NCI-H128 (cell line): ENCODE data around the gene SLC4A2.
"Not testable (repeated sequence)": the region's sequence is repeated elsewhere in the genome, so short reads cannot be mapped to it uniquely, and the experiment has no call there.

ENCODE experiments used
- DNase-seq: peaks from one replicate; lab custom pipeline; 2025; ENCODE audit not compliant: unreplicated experiment; lab: John Stamatoyannopoulos, UW

Gene SLC4A2

DNA sequence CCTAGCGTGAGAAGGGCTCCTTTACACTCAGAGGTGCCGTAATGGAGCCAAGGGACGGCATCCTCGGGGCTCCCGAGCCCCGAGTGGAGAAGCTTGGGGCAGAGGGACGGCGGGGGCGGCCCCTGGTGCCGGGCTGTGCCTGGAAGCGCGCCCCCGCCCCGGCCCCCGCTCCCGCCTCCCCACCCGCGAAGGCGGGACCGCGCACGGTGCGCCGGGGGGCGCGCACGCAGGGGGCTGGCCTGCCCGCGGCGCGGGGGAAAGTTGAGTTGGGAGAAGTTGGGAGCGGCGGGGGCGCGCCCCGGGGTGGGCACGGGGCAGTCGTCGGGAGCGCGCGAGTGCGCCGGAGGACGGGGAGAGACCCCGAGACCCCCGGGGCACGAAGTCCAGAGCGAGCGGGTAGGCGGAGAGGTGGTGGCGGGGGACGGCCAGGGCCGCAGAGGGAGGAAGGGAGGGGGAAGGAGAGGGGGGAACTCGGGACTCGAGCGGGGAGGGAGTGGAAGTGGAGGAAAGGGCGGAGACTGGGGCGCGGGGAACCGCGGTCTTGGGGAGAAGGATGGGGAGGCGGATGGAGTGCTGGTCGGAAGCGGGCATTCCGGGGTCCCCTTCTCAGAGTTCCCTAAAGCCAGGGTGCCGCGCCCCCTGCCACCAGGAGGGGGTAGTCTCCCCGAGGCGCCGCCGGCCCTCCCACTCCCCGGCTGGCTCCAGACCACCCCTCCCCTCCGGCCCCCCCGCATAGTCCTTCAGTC is at the start of gene SLC4A2:
Gene SLC4A2 (plus strand): TSS at position 223 of the 746 bp plus-strand sequence. CDS start 2,399 bp downstream, outside the sequence.
- peak; percentile 27 for DNase-seq

- DNase-seq: no peak
Observed at GRCh38 chr7:151010037-151010306, 49.4 kb upstream of the SLC4A2 start.

DNA sequence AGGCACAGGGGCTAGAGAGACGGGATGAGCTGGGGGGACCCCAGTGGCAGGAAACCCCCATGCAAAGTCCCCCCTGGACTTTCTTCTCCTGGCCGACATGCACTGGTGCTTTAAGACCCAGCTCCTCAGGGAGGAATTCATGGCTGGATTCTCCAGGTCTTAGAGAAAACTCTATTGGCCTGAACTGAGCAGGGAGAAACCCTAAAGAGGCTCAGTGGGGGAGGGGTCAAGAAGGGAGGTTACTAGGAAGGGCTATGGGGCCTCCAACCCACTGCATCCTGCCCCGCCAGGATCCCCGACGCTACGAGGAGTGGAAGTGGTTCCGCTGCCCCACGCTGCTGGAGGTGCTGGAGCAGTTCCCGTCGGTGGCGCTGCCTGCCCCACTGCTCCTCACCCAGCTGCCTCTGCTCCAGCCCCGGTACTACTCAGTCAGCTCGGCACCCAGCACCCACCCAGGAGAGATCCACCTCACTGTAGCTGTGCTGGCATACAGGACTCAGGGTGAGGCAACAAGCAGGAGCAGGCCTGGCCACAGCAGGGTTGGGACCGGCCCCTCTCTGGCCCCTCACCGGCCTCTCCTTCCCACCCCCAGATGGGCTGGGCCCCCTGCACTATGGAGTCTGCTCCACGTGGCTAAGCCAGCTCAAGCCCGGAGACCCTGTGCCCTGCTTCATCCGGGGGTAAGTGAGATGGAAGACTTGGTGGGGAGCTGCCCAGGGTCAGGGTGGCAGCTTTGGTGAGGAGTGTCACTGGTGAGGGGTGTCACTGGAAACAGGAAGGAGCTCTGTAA is 48.9 kb upstream of the SLC4A2 start:
- no peak for DNase-seq

DNA sequence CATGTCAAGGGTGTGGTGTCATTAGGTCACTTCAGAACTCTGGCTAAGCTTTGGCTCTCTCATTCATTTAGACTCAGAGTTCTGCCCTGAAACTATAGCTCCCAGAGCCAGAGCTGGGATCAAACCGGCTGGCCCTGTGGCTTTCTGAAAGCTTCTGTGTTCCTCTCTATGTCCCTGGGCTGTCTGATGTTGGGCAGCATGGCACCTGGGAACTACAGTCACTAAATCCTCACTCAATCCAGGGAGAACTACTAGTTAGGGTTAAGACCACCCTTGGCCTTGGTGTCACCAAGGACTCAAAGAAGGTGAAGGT is 48.3 kb upstream of the SLC4A2 start:
- no peak for DNase-seq

GRCh38 chr7:151011616-151012015 is 47.8 kb upstream of the SLC4A2 start:
- not testable (repeated sequence) for DNase-seq

DNA sequence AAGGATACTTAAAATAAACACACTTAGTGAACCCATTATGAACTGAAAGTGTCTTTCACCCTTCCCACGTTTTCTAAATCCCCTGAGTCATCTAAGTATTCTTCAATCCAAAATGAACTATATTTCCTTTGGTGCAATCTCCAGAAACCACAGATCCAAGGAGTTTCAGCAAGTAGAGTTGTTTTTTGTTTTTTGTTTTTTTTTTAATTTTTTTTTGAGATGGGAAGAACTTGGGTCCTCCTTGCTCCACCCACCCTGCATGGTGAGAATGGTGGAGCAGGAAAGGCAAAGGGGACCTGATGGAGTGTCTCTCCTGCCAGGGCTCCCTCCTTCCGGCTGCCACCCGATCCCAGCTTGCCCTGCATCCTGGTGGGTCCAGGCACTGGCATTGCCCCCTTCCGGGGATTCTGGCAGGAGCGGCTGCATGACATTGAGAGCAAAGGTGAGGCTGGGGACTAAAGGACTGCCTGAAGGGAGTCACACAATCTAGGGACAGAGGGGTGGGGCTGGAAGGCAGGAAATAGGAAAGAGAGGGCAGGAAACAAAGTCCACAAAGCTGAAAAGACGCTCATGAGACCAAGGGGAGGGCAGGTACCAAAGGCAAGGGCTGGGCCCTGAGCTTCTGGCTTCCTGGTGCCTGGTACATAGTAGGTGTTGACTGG is 47.2 kb upstream of the SLC4A2 start:
- no peak for DNase-seq

GRCh38 chr7:151012911-151013347 is 46.5 kb upstream of the SLC4A2 start:
- no peak for DNase-seq

DNA sequence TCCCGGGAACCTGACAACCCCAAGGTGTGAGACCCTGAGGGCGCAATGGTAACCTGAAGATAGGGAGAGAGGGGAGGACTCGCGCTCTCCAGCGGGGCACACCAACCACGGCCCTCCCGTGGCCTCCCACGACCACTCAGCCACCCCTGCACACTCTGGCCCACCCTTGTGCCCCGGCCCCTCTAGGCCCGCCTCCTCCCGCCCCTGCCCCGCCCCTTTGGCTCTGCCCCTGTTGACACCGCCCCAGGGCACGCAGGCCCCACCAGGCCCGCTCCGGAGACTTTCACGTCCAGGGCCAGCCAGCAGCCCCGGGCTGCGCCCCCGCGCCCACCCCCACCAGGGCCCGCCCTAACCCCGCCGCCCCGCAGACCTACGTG is 46.0 kb upstream of the SLC4A2 start:
- no peak for DNase-seq

- DNase-seq: no peak
Observed at GRCh38 chr7:151013733-151014497, 45.5 kb upstream of the SLC4A2 start.

DNA sequence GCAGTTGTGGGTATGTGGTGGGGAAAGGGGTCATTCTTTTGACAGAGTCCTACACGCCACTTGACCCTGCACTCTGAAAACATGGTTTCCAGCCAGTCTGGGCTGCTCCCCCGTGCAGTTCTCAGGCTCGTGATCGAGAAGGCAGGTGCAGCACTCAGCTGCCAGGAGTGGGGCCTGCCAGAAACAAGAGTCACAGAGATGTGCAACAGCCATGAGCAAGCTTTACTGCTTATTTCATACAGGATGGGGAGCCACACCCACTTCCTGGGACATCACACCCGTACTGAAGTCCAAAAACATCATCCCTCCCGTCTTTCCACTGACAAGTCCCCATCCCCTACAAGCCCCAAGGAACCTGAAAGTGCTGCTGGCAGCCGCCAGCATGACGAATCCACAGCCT is 44.4 kb upstream of the SLC4A2 start:
- no peak for DNase-seq

DNA sequence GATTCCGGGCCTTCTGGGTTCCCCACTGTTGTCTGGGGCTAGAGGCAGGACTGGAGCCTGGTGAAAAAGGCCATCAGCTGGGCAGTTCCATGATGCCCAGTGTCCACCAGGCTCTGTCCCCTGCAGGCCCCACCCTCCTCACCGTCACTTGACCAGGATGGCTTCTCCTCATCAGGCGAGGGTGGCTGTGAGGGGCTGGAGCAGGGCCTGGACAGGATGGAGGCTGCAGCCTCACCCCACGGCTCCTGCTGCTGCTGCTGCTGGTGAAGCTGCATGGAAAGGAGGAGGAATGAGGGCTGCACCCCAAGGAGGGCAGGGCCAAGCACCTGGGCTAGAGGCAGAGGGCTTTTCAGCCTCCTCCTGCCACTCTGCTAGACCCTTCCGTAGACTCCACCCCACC is 43.4 kb upstream of the SLC4A2 start:
- DNase-seq: no peak

DNA sequence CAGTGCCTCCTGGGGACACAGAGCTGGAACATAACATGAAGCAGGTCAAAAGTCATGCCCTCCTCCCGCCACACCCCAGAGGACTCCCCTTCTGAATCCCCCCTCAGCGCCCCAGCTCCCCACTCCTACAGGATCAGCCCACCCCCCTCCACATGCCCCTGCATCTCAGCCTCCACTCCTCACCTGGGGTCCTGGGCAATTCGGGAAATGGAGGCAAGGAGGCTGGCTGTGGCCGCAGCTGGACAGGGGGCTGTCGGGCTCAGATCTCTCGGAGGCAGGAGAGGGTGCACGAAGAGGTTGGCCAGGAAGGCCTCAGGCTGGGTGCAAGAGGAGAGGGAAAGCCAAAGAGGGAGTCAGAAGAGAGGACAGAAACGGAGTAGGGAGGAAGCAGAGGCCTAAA is 42.9 kb upstream of the SLC4A2 start:
- no peak for DNase-seq

DNA sequence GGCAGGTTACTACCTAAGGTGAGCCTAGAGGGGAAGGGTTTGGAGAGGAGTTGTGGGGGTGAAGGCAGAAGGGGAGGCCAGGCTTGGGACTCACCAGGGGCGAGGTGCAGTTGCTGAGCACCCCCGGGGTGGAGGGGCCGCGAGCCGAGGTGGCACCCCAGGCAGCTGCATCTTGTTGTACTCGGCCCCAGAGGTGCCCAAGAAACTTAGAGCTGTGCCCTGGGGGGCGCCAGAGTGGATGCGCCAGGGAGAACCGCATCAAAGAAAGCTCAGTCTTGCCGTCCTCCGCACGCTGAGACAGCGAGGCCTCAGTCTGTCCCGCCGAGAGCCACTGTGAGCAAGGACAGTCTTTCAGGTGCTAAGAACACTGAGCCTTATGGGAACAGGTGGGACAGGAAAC is 42.4 kb upstream of the SLC4A2 start:
- DNase-seq: no peak

- no peak for DNase-seq
Observed at GRCh38 chr7:151017370-151017952, 41.9 kb upstream of the SLC4A2 start.

DNA sequence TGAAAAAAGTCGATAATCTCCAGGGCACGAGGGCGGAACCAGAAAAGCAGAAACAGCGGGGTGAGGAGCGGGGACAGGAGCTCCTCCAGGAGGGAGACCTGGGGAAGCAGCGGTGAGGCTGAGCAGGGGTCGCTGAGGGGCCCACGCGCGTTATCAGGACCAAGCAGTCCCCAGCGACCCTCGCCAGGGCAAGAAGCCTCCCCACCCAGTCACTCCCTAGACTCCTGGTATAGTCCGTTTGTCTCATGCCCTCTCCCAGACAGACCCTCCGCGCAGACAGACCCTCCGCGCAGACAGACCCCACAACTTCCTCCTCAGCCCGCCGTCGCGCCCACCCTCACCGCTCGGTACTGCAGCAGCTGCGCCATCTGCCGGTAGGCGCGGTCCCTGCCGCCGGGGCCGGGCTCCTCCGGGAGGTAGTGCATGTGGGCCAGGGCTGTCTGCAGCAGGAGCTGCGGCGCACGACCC is 41.4 kb upstream of the SLC4A2 start:
- peak; percentile 24 for DNase-seq

DNA sequence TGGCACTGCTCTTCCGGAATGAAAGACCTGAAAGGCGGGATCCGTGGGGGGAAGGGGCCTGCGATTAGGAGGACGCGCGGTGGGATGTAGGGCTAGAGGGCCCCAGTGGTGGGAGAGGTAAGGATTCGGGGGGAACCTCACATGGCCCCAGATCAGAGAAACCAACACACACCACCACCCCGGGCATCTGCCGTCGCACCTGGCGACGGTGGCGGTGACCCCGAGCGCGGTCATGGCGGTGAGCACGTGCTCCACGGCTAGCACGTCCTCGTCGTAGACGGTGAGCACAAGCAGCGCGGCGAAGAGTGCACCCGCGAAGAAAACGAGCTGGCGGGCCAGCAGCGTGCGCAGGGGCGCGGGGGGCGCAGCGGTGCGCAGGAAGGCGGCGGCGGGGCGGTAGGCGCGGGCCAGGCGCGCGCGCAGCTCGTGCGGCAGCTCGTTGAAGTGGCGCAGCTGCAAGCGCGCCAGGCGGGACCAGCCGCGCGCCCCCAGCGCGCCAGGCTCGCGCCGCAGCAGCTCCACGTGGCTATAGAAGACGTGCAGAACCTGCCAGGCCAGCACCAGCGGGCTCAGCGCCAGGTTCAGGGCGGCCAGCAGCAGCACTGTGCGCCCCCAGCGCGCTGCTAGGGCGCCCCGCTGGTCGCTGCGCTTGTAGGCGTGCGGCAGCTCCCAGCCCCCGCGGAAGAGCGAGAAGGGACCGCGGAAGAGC is 40.8 kb upstream of the SLC4A2 start:
- DNase-seq: peak; percentile 40

DNA sequence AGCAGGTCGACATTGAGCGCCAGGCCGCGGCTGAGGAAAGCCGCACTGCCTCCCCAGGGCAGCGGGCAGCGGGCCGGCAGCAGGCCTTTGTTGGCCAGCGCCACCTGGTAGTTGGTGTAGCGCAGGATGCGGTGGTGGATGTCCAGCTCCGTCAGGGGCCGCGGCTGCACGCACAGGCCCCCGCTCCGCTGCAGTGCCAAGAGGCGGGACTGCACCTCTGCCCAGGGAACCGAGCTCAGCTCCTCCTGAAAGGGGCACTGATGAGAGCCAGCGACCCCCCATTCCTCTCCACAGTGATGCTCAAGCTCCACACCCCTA is 40.3 kb upstream of the SLC4A2 start:
- DNase-seq: no peak

DNA sequence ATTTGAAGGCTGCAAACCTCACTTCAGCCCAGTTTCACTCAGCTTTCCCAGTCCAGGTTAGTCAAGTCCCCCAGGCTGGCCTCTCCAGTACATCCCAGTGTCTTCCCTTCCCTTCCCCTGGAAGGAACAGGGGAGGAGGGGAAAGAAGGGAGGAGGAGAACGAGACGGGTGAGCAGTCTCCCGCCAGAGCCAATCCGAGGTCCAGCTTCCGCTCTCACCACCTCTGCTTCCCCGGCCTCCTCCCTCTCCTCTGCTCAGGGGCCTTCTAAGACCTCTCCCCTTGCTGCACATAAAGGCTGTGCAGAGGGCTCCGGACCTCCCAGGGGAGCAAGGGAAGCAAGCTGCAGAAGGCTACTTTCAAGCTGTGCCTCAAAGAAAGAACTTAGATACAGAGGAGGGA is 39.2 kb upstream of the SLC4A2 start:
- DNase-seq: no peak

DNA sequence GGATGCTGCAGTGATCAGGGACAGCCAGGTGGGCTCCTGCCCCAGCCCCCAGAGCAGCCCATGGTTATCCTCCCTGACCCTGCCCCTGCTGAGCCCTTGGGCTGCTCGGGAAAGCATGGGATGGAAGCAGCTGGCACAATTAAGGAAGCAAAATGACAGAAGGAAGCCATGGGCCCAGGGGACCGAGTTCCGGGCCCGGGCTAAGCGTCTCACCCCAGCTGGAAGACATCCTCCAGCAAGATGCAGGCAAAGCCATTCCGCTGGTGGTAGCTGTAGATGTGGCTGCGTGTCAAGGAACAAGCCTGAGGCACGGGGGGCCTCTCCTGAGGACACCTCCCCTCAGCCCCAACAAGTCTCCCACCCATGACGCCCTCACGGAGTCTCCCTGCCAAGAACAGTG is 36.2 kb upstream of the SLC4A2 start:
- DNase-seq: no peak

DNA sequence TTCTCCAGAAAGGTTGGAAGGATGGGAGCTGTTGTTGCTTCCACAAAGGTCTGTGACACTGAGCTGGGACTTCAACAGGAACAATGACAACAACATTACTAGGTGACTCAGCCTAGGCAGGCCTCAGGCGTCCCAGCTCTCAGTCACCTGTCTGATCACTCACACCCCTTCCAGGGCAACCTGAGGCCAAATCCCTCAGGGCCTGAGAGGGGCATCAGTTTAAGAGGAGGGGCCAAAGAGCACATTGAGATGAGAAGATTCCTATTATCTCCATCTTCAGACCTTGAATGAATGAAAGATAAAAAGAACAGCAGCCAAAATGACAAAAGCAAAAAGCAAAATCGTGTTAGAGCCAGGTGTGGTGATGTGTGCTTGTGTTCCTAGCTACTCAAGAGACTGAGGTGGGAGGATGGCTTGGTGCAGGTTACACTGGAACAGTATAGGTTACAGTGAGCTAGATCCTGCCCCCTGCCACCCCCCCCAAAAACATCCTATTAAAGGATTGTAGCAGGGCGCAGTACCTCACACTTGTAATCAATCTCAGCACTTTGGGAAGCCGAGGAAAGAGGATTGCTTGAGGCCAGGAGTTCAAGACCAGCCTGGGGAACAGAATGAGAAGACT is 34.8 kb upstream of the SLC4A2 start, which contains the start of gene ATG9B:
Gene ATG9B (minus strand): TSS at position 60 of the 622 bp plus-strand sequence. CDS start 71 bp downstream, outside the sequence.
- no peak for DNase-seq
